Omental fat pad (tissue), 4 donors: ENCODE measurements around the gene CACNA2D3. TPM values are rescaled to one million over a fixed set of nuclear protein-coding genes. Genes with fewer than 3 reads are reported as not detected.

Experiments
- ATAC-seq: fragments of 150-250 bp; one replicate; pipeline ENCODE4 v1.9.1; 2016; ENCODE audit warnings: mild to moderate bottlenecking, moderate library complexity; ENCODE audit not compliant: low FRiP score
- DNase-seq: peaks from one replicate; pipeline ENCODE4 v3.0.0-alpha.2; 2019; ENCODE audit warnings: low spot score
- CTCF ChIP-seq, 3 donors: fragments of 450-650 bp; IDR thresholded peaks; one replicate each; pipeline ENCODE4 v1.5.1; 2016 to 2017; ENCODE audit warnings: antibody characterized with exemption in 3 of 3, mild to moderate bottlenecking in 3 of 3, moderate library complexity in 2 of 3
- total RNA-seq, 4 donors: library from RNA; depleted of rRNA; stranded (reverse); fragments of >200 nt; gene quantifications; one replicate each; pipeline ENCODE4 v1.1.0, GENCODE V29; 2016

Gene CACNA2D3
- total RNA-seq, 4 donors from 2014 or later, result 2.6 to 6.1 (median 4.5) TPM

- DNase-seq (no peak), ATAC-seq (no peak)
- TF ChIP-seq CTCF (IDR thresholded peaks at IDR 0.05), result no peak
Observed at GRCh38 chr3:54168451-54168850, 46.1 kb downstream of the CACNA2D3 start.

GRCh38 chr3:54169524-54169923, 47.2 kb downstream of the CACNA2D3 start:
- no peak for ATAC-seq
- TF ChIP-seq CTCF (IDR thresholded peaks at IDR 0.05), result no peak
- DNase-seq, result no peak

- no peak for DNase-seq
- ATAC-seq, result no peak
- TF ChIP-seq CTCF (IDR thresholded peaks at IDR 0.05), result no peak
Observed at GRCh38 chr3:54171509-54171908, 49.2 kb downstream of the CACNA2D3 start.

- DNase-seq (no peak), ATAC-seq (no peak)
- TF ChIP-seq CTCF (IDR thresholded peaks at IDR 0.05), result no peak
Observed at GRCh38 chr3:54171951-54172350, 49.6 kb downstream of the CACNA2D3 start.

- no peak for TF ChIP-seq CTCF (IDR thresholded peaks at IDR 0.05)
- no peak for DNase-seq
- ATAC-seq, result no peak
Observed at GRCh38 chr3:54173371-54173770, 51.0 kb downstream of the CACNA2D3 start.

- ATAC-seq (no peak), DNase-seq (no peak)
- no peak for TF ChIP-seq CTCF (IDR thresholded peaks at IDR 0.05)
Observed at GRCh38 chr3:54176106-54176505, 53.8 kb downstream of the CACNA2D3 start.

- DNase-seq, result no peak
- no peak for TF ChIP-seq CTCF (IDR thresholded peaks at IDR 0.05)
- no peak for ATAC-seq
Observed at GRCh38 chr3:54177816-54178215, 55.5 kb downstream of the CACNA2D3 start.
